HepG2 (cell line): Measurements from ENCODE around the gene CDC6. TPM values are rescaled to one million over a fixed set of nuclear protein-coding genes. Genes with fewer than 3 reads are reported as not detected.

Source experiments
- THAP11 ChIP-seq: IDR thresholded peaks from 2 replicates; pipeline ENCODE4 v1.6.1; 2016; ENCODE audit warnings: missing biosample characterization, missing genetic modification reagents
- ZBTB7A ChIP-seq: sonication (generic); formaldehyde crosslinking; IDR thresholded peaks from 2 replicates; pipeline ENCODE4 v1.8.0; 2022; ENCODE audit warnings: mild to moderate bottlenecking, missing genetic modification reagents
- ZNF33B ChIP-seq: sonication (generic); formaldehyde crosslinking; IDR thresholded peaks from 2 replicates; pipeline ENCODE4 v1.5.1; 2020; ENCODE audit warnings: mild to moderate bottlenecking, missing genetic modification reagents
- ZNF510 ChIP-seq: sonication (generic); formaldehyde crosslinking; IDR thresholded peaks from 2 replicates; pipeline ENCODE4 v1.4.0; 2020; ENCODE audit warnings: low read depth, mild to moderate bottlenecking, missing genetic modification reagents
- ZNF546 ChIP-seq: sonication (generic); formaldehyde crosslinking; conservative IDR thresholded peaks from 2 replicates; pipeline ENCODE4 v1.8.1; 2023; ENCODE audit warnings: mild to moderate bottlenecking, missing genetic modification reagents
- ZNF550 ChIP-seq: sonication (generic); formaldehyde crosslinking; IDR thresholded peaks from 2 replicates; pipeline ENCODE4 v1.4.0; 2020; ENCODE audit warnings: mild to moderate bottlenecking, missing genetic modification reagents, borderline replicate concordance
- ZNF878 ChIP-seq: sonication (generic); formaldehyde crosslinking; IDR thresholded peaks from 2 replicates; pipeline ENCODE4 v1.8.1; 2023; ENCODE audit warnings: mild to moderate bottlenecking, missing genetic modification reagents, moderate library complexity
- ZSCAN22 ChIP-seq: sonication (generic); formaldehyde crosslinking; IDR thresholded peaks from 2 replicates; pipeline ENCODE4 v1.4.0; 2020; ENCODE audit warnings: mild to moderate bottlenecking, missing genetic modification reagents
- ZZZ3 ChIP-seq: sonication (generic); formaldehyde crosslinking; IDR thresholded peaks from 2 replicates; pipeline ENCODE4 v1.4.0; 2020; ENCODE audit warnings: missing genetic modification reagents, mild to moderate bottlenecking, borderline replicate concordance
- polyA plus RNA-seq, 8 experiments: library from polyadenylated mRNA; depleted of rRNA in 3 of 8; stranded (reverse) in 7 of 8; unstranded in 1 of 8; fragments of >200 nt; fragmentation: Illumina TruSeq in 4 of 8; extraction: Trizol in 4 of 8; gene quantifications; 2 replicates each; pipeline versions ENCODE4 v1.2.1 to v1.2.3, GENCODE V29; 2011 to 2016; ENCODE audit warnings: low read depth in 4 of 8, missing spikeins in 1 of 8, mixed read lengths in 1 of 8; ENCODE audit not compliant: insufficient read depth in 1 of 8
- total RNA-seq, 5 experiments: library from RNA; depleted of rRNA; stranded (reverse); fragments of >200 nt; fragmentation: Illumina TruSeq; extraction: Trizol; gene quantifications; 2 replicates each; pipeline ENCODE4 v1.2.3, GENCODE V29; 2016; ENCODE audit warnings: low read depth in 1 of 5
- TF ChIP-seq, protein P1 (sequence below): fragments of 450-650 bp; IDR thresholded peaks from 2 replicates; pipeline ENCODE4 v1.6.1; 2017; ENCODE audit warnings: mild to moderate bottlenecking
- TF ChIP-seq, protein P2 (sequence below): sonication (generic); formaldehyde crosslinking; IDR thresholded peaks from 2 replicates; pipeline ENCODE4 v1.9.0; 2022; ENCODE audit warnings: missing genetic modification reagents, mild to moderate bottlenecking, borderline replicate concordance
- TF ChIP-seq, protein P3 (sequence below): sonication (generic); IDR thresholded peaks from 2 replicates; pipeline ENCODE4 v1.6.1; 2016; ENCODE audit warnings: low read depth, borderline replicate concordance
- TF ChIP-seq, protein P4 (sequence below): sonication (generic); formaldehyde crosslinking; IDR thresholded peaks from one replicate; pipeline ENCODE4 v1.5.1; 2020; ENCODE audit warnings: mild to moderate bottlenecking, missing genetic modification reagents; ENCODE audit errors: not compliant biosample characterization

CDC6 gene
- total and polyA plus RNA-seq, 2 of the 13 experiments (the other 11 are each of a cell fraction or from before 2014, with no cell fraction given), result 17.4 to 114 TPM

DNA sequence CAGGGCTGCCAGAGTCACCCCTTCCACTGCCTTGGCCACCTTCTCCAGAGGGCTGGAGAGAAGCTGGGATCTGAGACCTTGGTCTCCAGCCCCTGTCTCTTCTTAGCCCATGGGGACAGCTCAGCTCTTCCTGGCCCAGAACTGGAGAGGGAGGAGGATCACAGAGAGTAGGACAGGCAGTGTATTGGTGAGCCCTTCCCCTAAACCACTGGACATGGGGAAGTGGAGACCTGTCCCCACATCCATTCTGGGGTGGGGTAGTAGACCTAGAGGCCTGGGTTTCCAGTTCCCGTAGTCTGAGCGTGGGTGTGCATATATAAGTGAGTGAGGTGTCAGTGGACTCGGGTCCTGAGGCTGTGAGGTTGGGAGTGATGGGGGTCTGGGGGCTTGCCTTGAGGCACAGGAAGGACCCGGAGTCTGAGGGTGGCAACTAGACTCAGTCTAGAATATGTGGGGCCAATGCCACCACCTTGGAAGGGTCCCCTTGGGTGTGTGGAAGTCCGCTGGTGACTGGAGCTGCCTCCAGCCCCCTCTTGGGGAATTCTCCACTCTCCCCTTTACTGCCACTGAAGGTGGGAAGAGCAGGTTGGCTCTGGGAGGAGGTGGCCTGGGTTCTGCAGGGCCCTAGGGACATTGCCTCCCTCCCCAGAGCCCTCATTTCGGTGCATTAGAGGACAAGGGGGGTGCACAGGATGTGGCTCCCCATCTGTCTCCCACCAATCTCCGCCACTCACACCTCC, 56.9 kb downstream of the CDC6 start (continued):
- TF ChIP-seq, protein P1, sequence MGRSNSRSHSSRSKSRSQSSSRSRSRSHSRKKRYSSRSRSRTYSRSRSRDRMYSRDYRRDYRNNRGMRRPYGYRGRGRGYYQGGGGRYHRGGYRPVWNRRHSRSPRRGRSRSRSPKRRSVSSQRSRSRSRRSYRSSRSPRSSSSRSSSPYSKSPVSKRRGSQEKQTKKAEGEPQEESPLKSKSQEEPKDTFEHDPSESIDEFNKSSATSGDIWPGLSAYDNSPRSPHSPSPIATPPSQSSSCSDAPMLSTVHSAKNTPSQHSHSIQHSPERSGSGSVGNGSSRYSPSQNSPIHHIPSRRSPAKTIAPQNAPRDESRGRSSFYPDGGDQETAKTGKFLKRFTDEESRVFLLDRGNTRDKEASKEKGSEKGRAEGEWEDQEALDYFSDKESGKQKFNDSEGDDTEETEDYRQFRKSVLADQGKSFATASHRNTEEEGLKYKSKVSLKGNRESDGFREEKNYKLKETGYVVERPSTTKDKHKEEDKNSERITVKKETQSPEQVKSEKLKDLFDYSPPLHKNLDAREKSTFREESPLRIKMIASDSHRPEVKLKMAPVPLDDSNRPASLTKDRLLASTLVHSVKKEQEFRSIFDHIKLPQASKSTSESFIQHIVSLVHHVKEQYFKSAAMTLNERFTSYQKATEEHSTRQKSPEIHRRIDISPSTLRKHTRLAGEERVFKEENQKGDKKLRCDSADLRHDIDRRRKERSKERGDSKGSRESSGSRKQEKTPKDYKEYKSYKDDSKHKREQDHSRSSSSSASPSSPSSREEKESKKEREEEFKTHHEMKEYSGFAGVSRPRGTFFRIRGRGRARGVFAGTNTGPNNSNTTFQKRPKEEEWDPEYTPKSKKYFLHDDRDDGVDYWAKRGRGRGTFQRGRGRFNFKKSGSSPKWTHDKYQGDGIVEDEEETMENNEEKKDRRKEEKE, result no peak
- 0 out of 2 replicates have a peak, but pooled peaks have one; percentile 14 for TF ChIP-seq ZNF33B
- TF ChIP-seq, protein P2, sequence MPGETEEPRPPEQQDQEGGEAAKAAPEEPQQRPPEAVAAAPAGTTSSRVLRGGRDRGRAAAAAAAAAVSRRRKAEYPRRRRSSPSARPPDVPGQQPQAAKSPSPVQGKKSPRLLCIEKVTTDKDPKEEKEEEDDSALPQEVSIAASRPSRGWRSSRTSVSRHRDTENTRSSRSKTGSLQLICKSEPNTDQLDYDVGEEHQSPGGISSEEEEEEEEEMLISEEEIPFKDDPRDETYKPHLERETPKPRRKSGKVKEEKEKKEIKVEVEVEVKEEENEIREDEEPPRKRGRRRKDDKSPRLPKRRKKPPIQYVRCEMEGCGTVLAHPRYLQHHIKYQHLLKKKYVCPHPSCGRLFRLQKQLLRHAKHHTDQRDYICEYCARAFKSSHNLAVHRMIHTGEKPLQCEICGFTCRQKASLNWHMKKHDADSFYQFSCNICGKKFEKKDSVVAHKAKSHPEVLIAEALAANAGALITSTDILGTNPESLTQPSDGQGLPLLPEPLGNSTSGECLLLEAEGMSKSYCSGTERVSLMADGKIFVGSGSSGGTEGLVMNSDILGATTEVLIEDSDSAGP (CRISPR knock-in tag), result no peak
- TF ChIP-seq, protein P3, sequence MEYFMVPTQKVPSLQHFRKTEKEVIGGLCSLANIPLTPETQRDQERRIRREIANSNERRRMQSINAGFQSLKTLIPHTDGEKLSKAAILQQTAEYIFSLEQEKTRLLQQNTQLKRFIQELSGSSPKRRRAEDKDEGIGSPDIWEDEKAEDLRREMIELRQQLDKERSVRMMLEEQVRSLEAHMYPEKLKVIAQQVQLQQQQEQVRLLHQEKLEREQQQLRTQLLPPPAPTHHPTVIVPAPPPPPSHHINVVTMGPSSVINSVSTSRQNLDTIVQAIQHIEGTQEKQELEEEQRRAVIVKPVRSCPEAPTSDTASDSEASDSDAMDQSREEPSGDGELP, result no peak
- peak; percentile 24; the same call in 1 of the 2 replicates for TF ChIP-seq THAP11
- 0 out of 2 replicates have a peak, but pooled peaks have one; percentile 16 for TF ChIP-seq ZNF550 (CRISPR knock-in tag)
- 0 out of 2 replicates have a peak, but pooled peaks have one; percentile 54 for TF ChIP-seq ZNF878 (CRISPR knock-in tag)
- no peak for TF ChIP-seq ZNF510 (CRISPR knock-in tag)
- no peak for TF ChIP-seq ZSCAN22 (CRISPR knock-in tag)
- TF ChIP-seq ZNF546, result no peak
- TF ChIP-seq, protein P4, sequence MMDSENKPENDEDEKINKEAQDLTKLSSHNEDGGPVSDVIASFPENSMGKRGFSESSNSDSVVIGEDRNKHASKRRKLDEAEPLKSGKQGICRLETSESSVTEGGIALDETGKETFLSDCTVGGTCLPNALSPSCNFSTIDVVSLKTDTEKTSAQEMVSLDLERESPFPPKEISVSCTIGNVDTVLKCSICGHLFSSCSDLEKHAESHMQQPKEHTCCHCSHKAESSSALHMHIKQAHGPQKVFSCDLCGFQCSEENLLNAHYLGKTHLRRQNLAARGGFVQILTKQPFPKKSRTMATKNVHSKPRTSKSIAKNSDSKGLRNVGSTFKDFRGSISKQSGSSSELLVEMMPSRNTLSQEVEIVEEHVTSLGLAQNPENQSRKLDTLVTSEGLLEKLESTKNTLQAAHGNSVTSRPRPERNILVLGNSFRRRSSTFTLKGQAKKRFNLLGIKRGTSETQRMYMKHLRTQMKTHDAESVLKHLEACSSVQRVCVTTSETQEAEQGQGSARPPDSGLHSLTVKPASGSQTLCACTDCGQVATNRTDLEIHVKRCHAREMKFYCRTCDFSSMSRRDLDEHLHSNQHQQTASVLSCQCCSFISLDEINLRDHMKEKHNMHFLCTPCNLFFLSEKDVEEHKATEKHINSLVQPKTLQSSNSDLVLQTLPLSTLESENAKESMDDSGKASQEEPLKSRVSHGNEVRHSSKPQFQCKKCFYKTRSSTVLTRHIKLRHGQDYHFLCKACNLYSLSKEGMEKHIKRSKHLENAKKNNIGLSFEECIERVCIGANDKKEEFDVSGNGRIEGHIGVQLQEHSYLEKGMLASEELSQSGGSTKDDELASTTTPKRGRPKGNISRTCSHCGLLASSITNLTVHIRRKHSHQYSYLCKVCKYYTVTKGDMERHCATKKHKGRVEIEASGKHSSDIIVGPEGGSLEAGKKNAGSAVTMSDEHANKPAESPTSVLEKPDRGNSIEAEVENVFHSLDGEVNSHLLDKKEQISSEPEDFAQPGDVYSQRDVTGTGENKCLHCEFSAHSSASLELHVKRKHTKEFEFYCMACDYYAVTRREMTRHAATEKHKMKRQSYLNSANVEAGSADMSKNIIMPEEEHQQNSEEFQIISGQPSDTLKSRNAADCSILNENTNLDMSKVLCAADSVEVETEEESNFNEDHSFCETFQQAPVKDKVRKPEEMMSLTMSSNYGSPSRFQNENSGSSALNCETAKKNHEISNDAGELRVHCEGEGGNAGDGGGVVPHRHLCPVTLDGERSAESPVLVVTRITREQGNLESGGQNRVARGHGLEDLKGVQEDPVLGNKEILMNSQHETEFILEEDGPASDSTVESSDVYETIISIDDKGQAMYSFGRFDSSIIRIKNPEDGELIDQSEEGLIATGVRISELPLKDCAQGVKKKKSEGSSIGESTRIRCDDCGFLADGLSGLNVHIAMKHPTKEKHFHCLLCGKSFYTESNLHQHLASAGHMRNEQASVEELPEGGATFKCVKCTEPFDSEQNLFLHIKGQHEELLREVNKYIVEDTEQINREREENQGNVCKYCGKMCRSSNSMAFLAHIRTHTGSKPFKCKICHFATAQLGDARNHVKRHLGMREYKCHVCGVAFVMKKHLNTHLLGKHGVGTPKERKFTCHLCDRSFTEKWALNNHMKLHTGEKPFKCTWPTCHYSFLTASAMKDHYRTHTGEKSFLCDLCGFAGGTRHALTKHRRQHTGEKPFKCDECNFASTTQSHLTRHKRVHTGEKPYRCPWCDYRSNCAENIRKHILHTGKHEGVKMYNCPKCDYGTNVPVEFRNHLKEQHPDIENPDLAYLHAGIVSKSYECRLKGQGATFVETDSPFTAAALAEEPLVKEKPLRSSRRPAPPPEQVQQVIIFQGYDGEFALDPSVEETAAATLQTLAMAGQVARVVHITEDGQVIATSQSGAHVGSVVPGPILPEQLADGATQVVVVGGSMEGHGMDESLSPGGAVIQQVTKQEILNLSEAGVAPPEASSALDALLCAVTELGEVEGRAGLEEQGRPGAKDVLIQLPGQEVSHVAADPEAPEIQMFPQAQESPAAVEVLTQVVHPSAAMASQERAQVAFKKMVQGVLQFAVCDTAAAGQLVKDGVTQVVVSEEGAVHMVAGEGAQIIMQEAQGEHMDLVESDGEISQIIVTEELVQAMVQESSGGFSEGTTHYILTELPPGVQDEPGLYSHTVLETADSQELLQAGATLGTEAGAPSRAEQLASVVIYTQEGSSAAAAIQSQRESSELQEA (CRISPR knock-in tag), result peak; percentile 59
- TF ChIP-seq ZZZ3 (CRISPR knock-in tag), result 0 out of 2 replicates have a peak, but pooled peaks have one; percentile 12
- 0 out of 2 replicates have a peak, but pooled peaks have one; percentile 16 for TF ChIP-seq ZBTB7A (CRISPR knock-in tag)
